Right ventricle myocardium superior (tissue), 1 donor: Measurements from ENCODE around the gene AMFR. TPM values are rescaled to one million over a fixed set of nuclear protein-coding genes. Genes with fewer than 3 reads are reported as not detected.
A peak's percentile ranks its signal among the peaks of the same experiment; 100 is the strongest.

ENCODE experiments used
- ATAC-seq: fragments of 200-7000 bp; cut with Tn5 transposase; one replicate; pipeline ENCODE4 v1.9.1; 2020; ENCODE audit warnings: mild to moderate bottlenecking; ENCODE audit not compliant: poor library complexity
- DNase-seq: peaks from one replicate; pipeline ENCODE4 v3.0.0-alpha.2; 2020
- intact Hi-C: fragments of 100-400 bp; cut with DNase I; formaldehyde crosslinking; loops from one replicate; pipeline ENCODE4 v1.11.2; 2022
- total RNA-seq: library from RNA; stranded (reverse); fragmentation: NEBNext Ultra II Directional; extraction: Animal tissue kit (Norgen Biotek cat#: 25700); gene quantifications from one replicate; pipeline ENCODE4 v1.2.1, GENCODE V29; 2021
- donor health status: DM: no; HTN: yes; CAD: no; lungs with severe emphysema.

AMFR gene
- total RNA-seq, 1 donor from 2014 or later: 63.0 TPM

DNA sequence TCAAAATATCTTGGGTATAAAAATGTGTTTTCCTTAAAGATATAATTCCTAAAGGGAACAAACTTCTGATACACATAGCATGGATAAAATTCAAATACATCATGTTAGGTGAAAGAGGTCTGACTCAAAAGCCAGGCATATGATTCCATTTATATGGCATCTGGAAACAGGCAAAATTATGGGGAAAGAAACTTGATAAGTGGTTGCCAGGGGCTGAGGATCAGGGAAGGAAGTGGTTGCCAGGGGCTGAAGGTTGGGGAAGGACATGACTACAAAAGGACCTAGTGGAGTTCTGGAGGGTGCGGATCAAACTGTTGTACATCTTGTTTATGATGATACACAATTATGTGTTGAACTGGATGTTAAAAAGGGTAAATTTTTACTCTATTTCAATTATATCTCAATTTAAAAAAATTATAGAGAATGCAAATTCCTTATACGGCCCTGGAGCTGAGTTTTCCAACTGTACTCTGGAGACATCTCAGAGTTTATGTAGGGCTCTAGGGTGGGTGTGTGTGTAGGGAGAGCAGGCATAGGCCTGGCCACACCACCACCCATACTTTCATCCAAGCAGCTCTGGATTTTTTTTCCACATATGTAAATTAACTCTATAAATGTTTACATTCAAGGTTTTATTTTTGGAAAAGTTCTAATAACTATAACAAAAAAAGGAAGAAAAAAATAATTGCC is 55.0 kb downstream of the AMFR start:
- peak; percentile 28 for ATAC-seq
- DNase-seq: no peak
- intact Hi-C loops: no loop called here

- ATAC-seq: no peak
- DNase-seq: no peak
- intact Hi-C loops: no loop called here
These were observed 56.1 kb downstream of the AMFR start for GRCh38 chr16:56369202-56369601.

- DNase-seq (no peak), ATAC-seq (no peak)
- intact Hi-C loops: no loop called here
These were observed 56.8 kb downstream of the AMFR start for GRCh38 chr16:56368545-56368944.

- ATAC-seq: no peak
- no peak for DNase-seq
- intact Hi-C loops: no loop called here
These were observed 57.6 kb downstream of the AMFR start for GRCh38 chr16:56367764-56368163.

DNA sequence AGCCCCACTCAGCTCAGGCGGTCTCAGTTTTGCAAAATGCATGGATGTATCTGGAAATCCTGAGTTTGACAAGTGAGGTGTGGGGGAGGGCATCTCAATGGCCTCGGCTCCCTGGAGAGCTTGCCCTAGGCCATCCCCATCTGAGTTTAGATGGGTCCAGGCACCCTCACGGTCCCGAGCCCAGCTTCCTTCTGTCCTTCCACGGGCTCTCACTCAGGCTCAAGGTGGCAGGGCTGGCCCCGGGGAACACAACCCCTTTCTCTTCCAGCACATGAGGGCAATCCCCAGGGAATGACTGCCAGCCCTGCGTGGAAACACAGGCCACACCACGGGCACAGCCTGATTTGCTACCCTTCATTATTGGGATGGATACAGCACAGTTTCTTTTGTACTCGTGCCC is 58.4 kb downstream of the AMFR start:
- no peak for DNase-seq
- intact Hi-C loops: no loop called here
- ATAC-seq: no peak

DNA sequence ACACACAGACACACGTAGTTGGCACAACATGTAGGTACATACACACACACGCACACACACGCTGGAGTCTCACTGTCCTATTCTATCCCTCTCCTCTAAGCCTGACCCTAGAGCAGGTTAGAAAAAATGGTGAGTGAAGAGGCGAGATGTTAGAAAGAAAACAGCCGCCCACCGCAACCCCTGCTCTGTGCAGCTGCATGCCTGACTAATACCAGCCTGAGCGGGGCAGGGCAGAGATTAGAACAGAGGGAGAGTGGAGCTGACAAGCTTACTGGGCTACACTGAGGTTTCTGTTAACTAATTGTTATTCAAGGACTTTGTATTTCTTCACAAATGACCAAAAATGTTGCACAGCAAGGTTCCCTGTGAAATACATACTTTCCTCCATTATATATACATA is 59.8 kb downstream of the AMFR start:
- DNase-seq: no peak
- ATAC-seq: no peak
- intact Hi-C loops: no loop called here

GRCh38 chr16:56364865-56365264 is 60.5 kb downstream of the AMFR start:
- no peak for ATAC-seq
- intact Hi-C loops: no loop called here
- no peak for DNase-seq

DNA sequence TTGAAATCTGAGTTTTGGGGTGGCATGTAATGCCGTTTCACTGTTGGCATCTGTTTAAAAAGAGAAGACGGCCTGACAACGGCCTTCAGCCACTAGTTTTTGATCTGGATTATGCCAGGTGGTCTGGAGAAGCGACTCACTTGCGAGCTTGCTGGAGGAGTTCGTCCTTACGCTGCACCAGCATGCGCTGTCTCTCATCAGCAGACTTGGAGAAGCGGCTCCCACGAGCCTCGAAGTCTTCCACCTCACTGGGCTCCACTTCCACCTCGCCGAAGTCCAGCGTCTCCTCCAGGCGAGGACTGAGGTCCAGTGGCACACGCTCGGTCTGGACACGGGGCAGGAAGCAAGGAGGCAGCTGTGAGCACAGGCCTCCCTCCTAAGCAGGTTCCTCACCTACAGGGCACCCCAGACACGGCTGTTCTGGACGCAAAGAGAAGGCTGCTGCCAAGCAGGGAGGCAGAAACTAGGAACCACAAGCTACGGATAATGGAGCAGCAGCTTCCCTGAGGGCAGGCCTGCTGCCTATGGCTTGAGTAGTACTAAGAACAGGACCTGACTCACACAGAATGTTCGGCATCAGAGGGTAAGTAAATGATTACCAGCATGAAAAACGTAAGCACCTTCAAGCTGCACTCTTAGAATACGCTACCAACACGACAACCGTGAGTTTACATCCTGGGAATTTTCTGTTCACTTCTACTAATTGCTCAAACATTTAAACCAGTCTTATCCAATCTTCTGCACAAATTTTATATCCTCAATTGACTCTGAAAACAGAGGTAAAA is 61.4 kb downstream of the AMFR start:
- no peak for DNase-seq
- intact Hi-C loops: no loop called here
- ATAC-seq: no peak

DNA sequence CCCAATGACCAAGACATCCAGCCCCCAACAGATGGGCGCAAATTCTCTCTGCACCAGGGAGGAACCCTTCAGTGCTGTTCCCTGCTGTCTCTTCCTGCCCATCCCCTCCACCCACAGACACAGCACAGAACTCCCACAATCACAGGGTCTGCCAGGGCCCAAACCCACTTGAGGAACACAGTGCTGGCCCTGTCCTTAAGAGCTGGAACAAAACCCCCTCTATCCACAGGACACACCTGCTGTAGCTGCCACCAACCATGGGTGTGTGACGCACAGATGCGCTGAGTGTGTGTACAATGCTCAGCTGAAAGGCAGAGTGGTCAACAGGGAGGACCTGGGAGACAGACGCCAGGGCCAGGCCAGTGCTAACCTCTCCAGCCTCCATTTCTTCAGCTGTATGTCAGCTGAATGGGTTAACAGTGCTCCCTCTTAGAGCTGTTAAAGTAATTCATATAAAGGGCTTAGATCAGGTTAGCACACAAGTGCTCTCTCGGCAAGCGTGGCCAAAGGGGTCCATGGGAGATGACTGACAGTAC is 62.1 kb downstream of the AMFR start:
- ATAC-seq (no peak), DNase-seq (no peak)
- intact Hi-C loops: no loop called here

DNA sequence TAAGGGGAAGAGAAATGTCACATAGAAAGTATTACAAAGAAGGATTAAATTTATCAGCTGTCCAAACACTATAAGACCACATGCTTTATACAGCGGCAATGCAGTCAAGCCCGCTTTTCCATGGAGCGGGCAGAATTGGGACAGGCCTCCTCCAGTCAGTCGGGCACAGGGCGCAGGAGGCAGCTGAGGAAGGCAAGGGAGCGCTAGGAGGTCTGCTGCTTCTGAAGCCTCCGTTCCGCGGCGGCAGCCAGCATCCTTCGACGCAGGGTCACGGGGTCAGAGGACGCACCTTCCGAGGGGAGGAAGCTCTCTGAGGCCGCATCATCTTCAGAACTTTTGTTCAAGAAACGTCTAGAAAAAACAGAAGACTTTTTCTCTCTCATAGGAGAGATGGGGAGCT is 62.6 kb downstream of the AMFR start:
- ATAC-seq: no peak
- intact Hi-C loops: no loop called here
- no peak for DNase-seq

GRCh38 chr16:56362057-56362655 is 63.2 kb downstream of the AMFR start:
- ATAC-seq (no peak), DNase-seq (no peak)
- intact Hi-C loops: no loop called here

GRCh38 chr16:56360117-56361008 is 65.0 kb downstream of the AMFR start:
- DNase-seq (peak; percentile 30), ATAC-seq (no peak)

DNA sequence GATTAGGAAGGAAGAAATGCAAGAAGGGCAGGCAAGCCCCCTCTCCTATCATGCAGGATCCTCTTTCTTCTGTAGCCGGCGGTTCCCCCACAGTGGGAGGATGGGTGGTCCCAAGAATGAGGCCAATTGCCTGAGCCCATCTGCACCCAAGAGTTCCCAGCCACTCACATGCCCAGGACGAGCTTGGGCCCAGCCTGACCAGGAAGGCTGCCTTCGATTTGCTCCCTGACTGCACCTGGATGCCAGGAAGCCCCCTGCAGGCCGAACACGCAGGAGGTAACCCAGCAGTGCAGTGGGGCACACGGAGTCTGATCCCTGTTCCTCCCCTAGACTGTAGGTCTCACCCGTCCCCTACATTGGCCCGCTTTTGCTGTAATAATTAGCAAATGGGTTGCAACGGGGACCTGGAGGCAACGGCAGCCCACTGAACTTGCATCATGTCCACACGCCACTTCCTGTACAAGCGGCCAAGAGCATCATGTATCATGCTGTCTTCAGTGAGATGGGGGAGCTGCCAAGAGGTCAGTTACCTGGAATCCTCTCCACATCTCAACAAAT is 67.5 kb downstream of the AMFR start:
- DNase-seq (peak; percentile 33), ATAC-seq (no peak)
- intact Hi-C loops: no loop called here

More at GRCh38 chr16:56360117-56361008, 65.0 kb downstream of the AMFR start:
- intact Hi-C loops: no loop called here

GRCh38 chr16:56357241-56357764 is 68.0 kb downstream of the AMFR start:
- intact Hi-C loops: no loop called here

DNA sequence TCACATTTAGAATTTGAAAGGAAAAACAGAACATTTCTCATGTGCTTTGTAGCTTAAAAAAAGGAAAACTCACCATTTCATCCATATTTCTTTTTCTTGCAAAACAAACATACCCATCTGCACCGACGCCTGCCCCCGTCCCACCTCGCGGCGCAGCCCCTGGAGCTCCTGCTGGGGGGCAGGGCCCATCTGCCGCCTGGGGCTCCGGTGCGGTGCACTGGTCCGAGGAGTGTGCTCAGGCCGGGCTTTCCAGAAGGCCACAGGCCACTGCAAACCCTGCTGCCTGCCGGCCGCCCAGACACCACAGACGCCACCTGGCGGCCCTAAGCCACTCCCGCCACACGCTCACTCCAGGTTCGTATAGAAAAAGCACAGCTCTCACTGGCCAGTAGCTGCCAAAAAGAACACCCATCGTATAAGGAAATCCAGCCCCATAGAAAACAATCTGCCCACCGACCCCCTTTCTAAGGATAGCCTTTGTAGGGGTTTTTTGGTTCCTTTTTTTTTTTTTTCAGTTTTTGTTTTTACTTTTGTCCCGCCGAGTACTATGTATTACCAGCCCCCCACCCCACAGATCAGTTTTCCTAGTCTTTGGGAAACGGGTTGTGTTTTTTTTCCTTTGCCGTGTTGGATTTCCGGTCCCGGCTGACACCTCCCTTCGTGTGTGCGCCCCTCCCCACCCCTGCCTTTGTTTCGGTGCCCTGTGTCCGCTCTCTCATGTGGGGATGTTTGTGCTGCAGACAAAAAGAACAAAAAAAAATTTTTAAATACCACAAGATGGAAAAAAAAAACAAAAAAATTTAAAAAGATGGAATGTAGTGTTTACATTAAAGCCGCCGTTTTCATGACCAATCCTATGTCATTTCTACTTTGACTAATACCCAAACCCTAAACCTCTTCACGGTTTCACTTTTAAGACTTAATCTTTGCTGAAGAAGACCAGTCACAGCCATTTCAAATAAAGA is 68.8 kb downstream of the AMFR start:
- ATAC-seq (peak; percentile 96), DNase-seq (peak; percentile 90)
- intact Hi-C loops: no loop called here

More at GRCh38 chr16:56357241-56357764, 68.0 kb downstream of the AMFR start:
- DNase-seq (peak; percentile 41), ATAC-seq (peak; percentile 42)

DNA sequence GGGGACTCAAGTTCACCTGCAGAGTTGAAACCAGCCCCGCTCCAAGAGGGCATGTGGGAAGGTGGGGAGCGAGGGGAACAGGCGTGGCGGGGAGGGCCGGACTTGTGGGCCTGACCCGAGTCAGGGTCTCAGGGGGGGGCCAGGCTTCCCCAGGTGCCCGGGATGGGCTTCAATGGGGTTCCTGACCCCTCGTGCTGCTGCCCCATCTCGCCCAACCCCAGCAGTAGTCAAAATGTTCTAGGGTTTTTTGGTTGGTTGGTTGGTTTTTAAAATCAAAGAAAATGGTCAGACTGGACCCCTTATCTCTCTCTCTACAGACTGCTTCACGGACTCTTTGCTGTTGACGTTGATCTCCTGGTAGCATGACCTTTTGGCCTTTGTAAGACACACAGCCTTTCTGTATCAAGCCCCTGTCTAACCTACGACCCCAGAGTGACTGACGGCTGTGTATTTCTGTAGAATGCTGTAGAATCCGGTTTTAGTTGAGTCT is 69.5 kb downstream of the AMFR start:
- intact Hi-C loops: no loop called here
- no peak for ATAC-seq
- DNase-seq: peak; percentile 38

GRCh38 chr16:56355221-56355620 is 70.1 kb downstream of the AMFR start:
- no peak for DNase-seq
- ATAC-seq: no peak
- intact Hi-C loops: no loop called here
